WTC11 (cell line): ENCODE results near the gene SPATA25. TPM values are rescaled to one million over a fixed set of nuclear protein-coding genes. Genes with fewer than 3 reads are reported as not detected.
A peak's percentile ranks its signal among the peaks of the same experiment; 100 is the strongest.

Experiments used
- ATAC-seq: fragments of 200-7000 bp; cut with Tn5 transposase; 2 replicates; pipeline ENCODE4 v1.10.0; 2021; ENCODE audit warnings: mild to moderate bottlenecking, moderate library complexity
- CTCF ChIA-PET: fragments of 300-600 bp; sonication (Branson Sonifier 250); formaldehyde crosslinking; loops from one replicate; lab custom pipeline; 2021; ENCODE audit warnings: antibody characterized with exemption; lab: Charles Lee
- POLR2A ChIA-PET: fragments of 350-600 bp; sonication (Branson Sonifier 250); formaldehyde crosslinking; loops from one replicate; lab custom pipeline; 2021; ENCODE audit warnings: antibody characterized with exemption; lab: Charles Lee
- DNase-seq: peaks from one replicate; pipeline ENCODE4 v3.0.0; 2021; ENCODE audit warnings: low spot score
- H3K27ac Mint-ChIP-seq: 2 replicates; pipeline ENCODE4 v1.8.0; 2021; ENCODE audit warnings: mixed read lengths
- H3K27me3 Mint-ChIP-seq: 2 replicates; pipeline ENCODE4 v1.8.0; 2021; ENCODE audit warnings: low read depth, mild to moderate bottlenecking, moderate library complexity, mixed read lengths
- H3K36me3 Mint-ChIP-seq: 2 replicates; pipeline ENCODE4 v1.8.0; 2021; ENCODE audit warnings: mixed read lengths
- H3K4me1 Mint-ChIP-seq: 2 replicates; pipeline ENCODE4 v1.8.0; 2022; ENCODE audit warnings: mixed read lengths
- H3K4me3 Mint-ChIP-seq: 2 replicates; pipeline ENCODE4 v1.8.0; 2021; ENCODE audit warnings: mild to moderate bottlenecking, moderate library complexity, mixed read lengths
- H3K9me3 Mint-ChIP-seq: 2 replicates; pipeline ENCODE4 v1.8.0; 2021; ENCODE audit warnings: mixed read lengths
- GABPB1 ChIP-seq: sonication (generic); formaldehyde crosslinking; IDR thresholded peaks from 2 replicates; pipeline ENCODE4 v1.8.1; 2023; ENCODE audit warnings: mild to moderate bottlenecking, missing genetic modification reagents
- GTF2I ChIP-seq: fragments of 250-450 bp; sonication (Bioruptor Pico); conservative IDR thresholded peaks from 2 replicates; pipeline ENCODE4 v1.4.0; 2021; ENCODE audit warnings: mild to moderate bottlenecking
- OVOL2 ChIP-seq: fragments of 250-450 bp; sonication (Bioruptor Pico); IDR thresholded peaks from 2 replicates; pipeline ENCODE4 v1.9.0; 2021; ENCODE audit warnings: mild to moderate bottlenecking, borderline replicate concordance
- SOX15 ChIP-seq: fragments of 250-450 bp; sonication (Bioruptor Pico); IDR thresholded peaks from 2 replicates; pipeline ENCODE4 v1.9.0; 2021; ENCODE audit warnings: mild to moderate bottlenecking
- TP53 ChIP-seq: sonication (generic); formaldehyde crosslinking; IDR thresholded peaks from 2 replicates; pipeline ENCODE4 v1.8.1; 2023; ENCODE audit warnings: mild to moderate bottlenecking, missing genetic modification reagents
- ZNF121 ChIP-seq: sonication (generic); formaldehyde crosslinking; IDR thresholded peaks from 2 replicates; pipeline ENCODE4 v1.8.0; 2023; ENCODE audit warnings: missing genetic modification reagents
- ZNF232 ChIP-seq: sonication (generic); formaldehyde crosslinking; IDR thresholded peaks from 2 replicates; pipeline ENCODE4 v1.8.0; 2022; ENCODE audit warnings: mild to moderate bottlenecking, missing genetic modification reagents
- total RNA-seq: library from RNA; stranded (reverse); gene quantifications from 3 replicates; pipeline ENCODE4 v1.2.3, GENCODE V29; 2021
- TF ChIP-seq, protein P1 (sequence below): sonication (generic); formaldehyde crosslinking; IDR thresholded peaks from 2 replicates; pipeline ENCODE4 v1.8.0; 2022; ENCODE audit warnings: missing genetic modification reagents
- TF ChIP-seq, protein P2 (sequence below): sonication (generic); formaldehyde crosslinking; IDR thresholded peaks from 2 replicates; pipeline ENCODE4 v1.8.1; 2023; ENCODE audit warnings: mild to moderate bottlenecking, missing genetic modification reagents
- TF ChIP-seq, protein P3 (sequence below): sonication (generic); formaldehyde crosslinking; IDR thresholded peaks from 2 replicates; pipeline ENCODE4 v1.8.1; 2022; ENCODE audit warnings: mild to moderate bottlenecking, moderate library complexity, missing genetic modification reagents
- TF ChIP-seq, protein P4 (sequence below): sonication (generic); formaldehyde crosslinking; IDR thresholded peaks from 2 replicates; pipeline ENCODE4 v1.8.1; 2023; ENCODE audit warnings: mild to moderate bottlenecking, missing genetic modification reagents
- TF ChIP-seq, protein P5 (sequence below): sonication (generic); formaldehyde crosslinking; IDR thresholded peaks from 2 replicates; pipeline ENCODE4 v1.8.0; 2023; ENCODE audit warnings: missing genetic modification reagents, mild to moderate bottlenecking, borderline replicate concordance
- TF ChIP-seq, protein P6 (sequence below): sonication (generic); formaldehyde crosslinking; IDR thresholded peaks from 2 replicates; pipeline ENCODE4 v1.8.1; 2023; ENCODE audit warnings: mild to moderate bottlenecking, missing genetic modification reagents, moderate library complexity

SPATA25 gene
- total RNA-seq, 1 experiment from 2014 or later: 3.7 TPM

DNA sequence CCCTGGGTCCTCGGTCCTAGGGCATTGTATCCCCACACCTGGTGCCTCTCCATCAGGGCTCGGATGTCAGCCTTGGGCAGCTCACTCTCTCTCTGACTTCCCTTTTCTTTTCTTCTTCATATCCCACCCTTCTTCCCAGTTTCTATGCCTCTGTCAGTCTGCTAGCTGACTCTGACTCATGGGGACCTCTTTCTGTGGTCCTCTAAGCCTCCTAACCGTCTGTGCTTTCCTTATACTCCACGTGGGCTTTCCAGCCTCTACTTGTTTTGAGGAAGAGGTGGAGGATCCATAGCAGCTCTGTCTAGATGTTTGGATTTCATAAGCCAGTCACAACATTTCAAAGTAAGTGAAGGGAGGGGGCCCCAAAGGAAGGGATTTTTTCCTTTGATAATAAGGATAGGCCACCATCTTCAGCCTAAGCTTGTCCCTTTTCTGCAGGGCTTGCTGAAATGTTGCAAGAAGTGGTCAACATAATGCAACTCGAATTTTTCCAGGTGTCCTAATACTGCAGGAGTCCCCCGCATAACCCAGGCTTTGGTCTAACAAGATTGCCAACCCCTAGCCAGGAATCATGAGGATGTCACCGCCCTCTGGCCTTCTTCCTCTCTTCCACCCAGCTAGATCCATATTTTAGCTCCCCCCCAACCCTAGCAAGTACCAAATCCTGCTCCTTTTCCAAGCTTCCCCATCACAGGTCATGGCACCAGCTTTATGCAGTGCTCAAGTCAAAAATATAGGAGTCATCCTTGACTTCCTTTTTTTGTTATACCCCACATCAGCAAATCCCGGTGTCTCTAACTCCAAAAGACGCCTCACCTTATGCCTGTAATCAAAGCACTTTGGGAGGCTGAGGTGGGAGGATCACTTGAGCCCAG, 33.3 kb upstream of the SPATA25 start:
- POLR2A ChIA-PET: interaction anchor here (0.6 to 1.2 kb wide), 2 partner anchors 13 to 55 kb away, joined by 3 to 8 read pairs; partner anchors contain the start of gene PCIF1
- ATAC-seq (no peak; the same call in 1 of the 2 replicates), DNase-seq (no peak)
- H3K27ac Mint-ChIP-seq: no peak overlapping the region
- TF ChIP-seq, protein P1, sequence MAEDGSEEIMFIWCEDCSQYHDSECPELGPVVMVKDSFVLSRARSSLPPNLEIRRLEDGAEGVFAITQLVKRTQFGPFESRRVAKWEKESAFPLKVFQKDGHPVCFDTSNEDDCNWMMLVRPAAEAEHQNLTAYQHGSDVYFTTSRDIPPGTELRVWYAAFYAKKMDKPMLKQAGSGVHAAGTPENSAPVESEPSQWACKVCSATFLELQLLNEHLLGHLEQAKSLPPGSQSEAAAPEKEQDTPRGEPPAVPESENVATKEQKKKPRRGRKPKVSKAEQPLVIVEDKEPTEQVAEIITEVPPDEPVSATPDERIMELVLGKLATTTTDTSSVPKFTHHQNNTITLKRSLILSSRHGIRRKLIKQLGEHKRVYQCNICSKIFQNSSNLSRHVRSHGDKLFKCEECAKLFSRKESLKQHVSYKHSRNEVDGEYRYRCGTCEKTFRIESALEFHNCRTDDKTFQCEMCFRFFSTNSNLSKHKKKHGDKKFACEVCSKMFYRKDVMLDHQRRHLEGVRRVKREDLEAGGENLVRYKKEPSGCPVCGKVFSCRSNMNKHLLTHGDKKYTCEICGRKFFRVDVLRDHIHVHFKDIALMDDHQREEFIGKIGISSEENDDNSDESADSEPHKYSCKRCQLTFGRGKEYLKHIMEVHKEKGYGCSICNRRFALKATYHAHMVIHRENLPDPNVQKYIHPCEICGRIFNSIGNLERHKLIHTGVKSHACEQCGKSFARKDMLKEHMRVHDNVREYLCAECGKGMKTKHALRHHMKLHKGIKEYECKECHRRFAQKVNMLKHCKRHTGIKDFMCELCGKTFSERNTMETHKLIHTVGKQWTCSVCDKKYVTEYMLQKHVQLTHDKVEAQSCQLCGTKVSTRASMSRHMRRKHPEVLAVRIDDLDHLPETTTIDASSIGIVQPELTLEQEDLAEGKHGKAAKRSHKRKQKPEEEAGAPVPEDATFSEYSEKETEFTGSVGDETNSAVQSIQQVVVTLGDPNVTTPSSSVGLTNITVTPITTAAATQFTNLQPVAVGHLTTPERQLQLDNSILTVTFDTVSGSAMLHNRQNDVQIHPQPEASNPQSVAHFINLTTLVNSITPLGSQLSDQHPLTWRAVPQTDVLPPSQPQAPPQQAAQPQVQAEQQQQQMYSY: no peak
- TF ChIP-seq, protein P2, sequence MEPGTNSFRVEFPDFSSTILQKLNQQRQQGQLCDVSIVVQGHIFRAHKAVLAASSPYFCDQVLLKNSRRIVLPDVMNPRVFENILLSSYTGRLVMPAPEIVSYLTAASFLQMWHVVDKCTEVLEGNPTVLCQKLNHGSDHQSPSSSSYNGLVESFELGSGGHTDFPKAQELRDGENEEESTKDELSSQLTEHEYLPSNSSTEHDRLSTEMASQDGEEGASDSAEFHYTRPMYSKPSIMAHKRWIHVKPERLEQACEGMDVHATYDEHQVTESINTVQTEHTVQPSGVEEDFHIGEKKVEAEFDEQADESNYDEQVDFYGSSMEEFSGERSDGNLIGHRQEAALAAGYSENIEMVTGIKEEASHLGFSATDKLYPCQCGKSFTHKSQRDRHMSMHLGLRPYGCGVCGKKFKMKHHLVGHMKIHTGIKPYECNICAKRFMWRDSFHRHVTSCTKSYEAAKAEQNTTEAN (CRISPR knock-in tag): no peak
- TF ChIP-seq, protein P3, sequence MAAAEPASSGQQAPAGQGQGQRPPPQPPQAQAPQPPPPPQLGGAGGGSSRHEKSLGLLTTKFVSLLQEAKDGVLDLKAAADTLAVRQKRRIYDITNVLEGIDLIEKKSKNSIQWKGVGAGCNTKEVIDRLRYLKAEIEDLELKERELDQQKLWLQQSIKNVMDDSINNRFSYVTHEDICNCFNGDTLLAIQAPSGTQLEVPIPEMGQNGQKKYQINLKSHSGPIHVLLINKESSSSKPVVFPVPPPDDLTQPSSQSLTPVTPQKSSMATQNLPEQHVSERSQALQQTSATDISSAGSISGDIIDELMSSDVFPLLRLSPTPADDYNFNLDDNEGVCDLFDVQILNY (CRISPR knock-in tag): no peak
- TF ChIP-seq, protein P4, sequence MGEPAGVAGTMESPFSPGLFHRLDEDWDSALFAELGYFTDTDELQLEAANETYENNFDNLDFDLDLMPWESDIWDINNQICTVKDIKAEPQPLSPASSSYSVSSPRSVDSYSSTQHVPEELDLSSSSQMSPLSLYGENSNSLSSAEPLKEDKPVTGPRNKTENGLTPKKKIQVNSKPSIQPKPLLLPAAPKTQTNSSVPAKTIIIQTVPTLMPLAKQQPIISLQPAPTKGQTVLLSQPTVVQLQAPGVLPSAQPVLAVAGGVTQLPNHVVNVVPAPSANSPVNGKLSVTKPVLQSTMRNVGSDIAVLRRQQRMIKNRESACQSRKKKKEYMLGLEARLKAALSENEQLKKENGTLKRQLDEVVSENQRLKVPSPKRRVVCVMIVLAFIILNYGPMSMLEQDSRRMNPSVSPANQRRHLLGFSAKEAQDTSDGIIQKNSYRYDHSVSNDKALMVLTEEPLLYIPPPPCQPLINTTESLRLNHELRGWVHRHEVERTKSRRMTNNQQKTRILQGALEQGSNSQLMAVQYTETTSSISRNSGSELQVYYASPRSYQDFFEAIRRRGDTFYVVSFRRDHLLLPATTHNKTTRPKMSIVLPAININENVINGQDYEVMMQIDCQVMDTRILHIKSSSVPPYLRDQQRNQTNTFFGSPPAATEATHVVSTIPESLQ (CRISPR knock-in tag): no peak
- TF ChIP-seq ZNF232 (CRISPR knock-in tag) (no peak), TP53 (CRISPR knock-in tag) (no peak), GABPB1 (CRISPR knock-in tag) (peak; percentile 83)
- 0 out of 2 replicates have a peak, but pooled peaks cover 3% of the 10 kb centered on the region for H3K27me3 Mint-ChIP-seq
- H3K36me3 Mint-ChIP-seq: no peaks in the 10 kb centered on the region
- no peaks in the 10 kb centered on the region for H3K9me3 Mint-ChIP-seq
- peaks cover 7% of the 10 kb centered on the region; the same call in 1 of the 2 replicates for H3K4me1 Mint-ChIP-seq
- H3K4me3 Mint-ChIP-seq: no peak overlapping the region
- CTCF ChIA-PET: interaction anchor here (0.7 to 3.0 kb wide), 6 partner anchors 8 to 97 kb away, joined by 3 to 13 read pairs (median 5); no protein-coding TSS in a partner anchor

DNA sequence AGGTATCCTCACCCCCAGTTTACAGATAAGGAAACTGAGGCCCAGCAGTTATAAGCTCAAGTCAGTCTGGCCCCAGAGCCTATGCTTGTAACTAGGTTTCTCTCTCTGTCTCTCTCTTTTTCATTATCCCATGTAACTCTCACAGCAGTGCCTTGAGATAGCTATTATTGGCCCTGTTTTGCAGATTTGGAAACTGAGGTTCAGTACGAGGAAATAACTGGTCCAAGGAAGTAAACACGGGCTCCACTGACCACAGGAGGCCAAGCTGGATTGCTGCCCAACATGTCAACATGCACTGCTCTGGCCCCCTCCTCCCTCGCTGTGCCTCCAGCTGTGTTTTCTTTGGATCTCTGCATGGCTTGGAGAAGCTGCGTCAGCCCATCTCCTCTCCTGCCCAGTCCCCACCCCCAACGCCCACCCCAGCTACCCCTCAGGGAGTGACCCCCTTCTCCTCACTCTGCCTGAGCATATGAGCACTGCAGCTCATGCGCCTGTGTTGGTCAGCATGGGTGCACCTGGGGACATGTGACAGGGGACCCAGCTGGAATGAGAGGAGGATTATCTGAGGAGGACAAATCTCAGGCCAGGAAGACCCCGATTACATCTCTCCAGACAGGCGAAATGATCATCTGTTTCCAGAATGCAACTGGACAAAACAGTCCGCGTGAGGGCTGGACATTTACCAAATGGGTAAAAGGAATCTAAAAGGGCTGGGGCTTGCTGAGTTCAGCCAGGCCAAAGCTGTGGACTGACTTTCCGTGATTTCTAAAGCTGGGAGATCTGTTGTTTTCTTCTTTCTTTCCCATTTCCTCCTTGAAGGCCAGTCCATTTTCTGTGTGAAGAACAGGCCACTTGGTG, 32.3 kb upstream of the SPATA25 start:
- ChIA-PET CTCF (interaction anchor here (0.6 to 3.0 kb wide), 6 partner anchors 14 to 92 kb away, joined by 3 to 13 read pairs (median 5); no protein-coding TSS in a partner anchor), POLR2A (interaction anchor here (0.6 to 1.2 kb wide), 4 partner anchors 9 to 54 kb away, joined by 3 to 8 read pairs (median 3); partner anchors contain the start of gene PCIF1)
- Mint-ChIP-seq H3K27ac (no peak overlapping the region), H3K27me3 (0 out of 2 replicates have a peak, but pooled peaks cover 3% of the 10 kb centered on the region), H3K9me3 (no peaks in the 10 kb centered on the region), H3K36me3 (no peaks in the 10 kb centered on the region), H3K4me1 (peaks cover 7% of the 10 kb centered on the region; the same call in 1 of the 2 replicates), H3K4me3 (no peak overlapping the region)
- ATAC-seq (no peak), DNase-seq (no peak)
- TF ChIP-seq, protein P1: no peak
- TF ChIP-seq OVOL2 (no peak), SOX15 (CRISPR knock-in tag) (no peak), ZNF121 (CRISPR knock-in tag) (no peak), GTF2I (CRISPR knock-in tag) (no peak)
- TF ChIP-seq, protein P5, sequence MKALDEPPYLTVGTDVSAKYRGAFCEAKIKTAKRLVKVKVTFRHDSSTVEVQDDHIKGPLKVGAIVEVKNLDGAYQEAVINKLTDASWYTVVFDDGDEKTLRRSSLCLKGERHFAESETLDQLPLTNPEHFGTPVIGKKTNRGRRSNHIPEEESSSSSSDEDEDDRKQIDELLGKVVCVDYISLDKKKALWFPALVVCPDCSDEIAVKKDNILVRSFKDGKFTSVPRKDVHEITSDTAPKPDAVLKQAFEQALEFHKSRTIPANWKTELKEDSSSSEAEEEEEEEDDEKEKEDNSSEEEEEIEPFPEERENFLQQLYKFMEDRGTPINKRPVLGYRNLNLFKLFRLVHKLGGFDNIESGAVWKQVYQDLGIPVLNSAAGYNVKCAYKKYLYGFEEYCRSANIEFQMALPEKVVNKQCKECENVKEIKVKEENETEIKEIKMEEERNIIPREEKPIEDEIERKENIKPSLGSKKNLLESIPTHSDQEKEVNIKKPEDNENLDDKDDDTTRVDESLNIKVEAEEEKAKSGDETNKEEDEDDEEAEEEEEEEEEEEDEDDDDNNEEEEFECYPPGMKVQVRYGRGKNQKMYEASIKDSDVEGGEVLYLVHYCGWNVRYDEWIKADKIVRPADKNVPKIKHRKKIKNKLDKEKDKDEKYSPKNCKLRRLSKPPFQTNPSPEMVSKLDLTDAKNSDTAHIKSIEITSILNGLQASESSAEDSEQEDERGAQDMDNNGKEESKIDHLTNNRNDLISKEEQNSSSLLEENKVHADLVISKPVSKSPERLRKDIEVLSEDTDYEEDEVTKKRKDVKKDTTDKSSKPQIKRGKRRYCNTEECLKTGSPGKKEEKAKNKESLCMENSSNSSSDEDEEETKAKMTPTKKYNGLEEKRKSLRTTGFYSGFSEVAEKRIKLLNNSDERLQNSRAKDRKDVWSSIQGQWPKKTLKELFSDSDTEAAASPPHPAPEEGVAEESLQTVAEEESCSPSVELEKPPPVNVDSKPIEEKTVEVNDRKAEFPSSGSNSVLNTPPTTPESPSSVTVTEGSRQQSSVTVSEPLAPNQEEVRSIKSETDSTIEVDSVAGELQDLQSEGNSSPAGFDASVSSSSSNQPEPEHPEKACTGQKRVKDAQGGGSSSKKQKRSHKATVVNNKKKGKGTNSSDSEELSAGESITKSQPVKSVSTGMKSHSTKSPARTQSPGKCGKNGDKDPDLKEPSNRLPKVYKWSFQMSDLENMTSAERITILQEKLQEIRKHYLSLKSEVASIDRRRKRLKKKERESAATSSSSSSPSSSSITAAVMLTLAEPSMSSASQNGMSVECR: no peak
- TF ChIP-seq, protein P6, sequence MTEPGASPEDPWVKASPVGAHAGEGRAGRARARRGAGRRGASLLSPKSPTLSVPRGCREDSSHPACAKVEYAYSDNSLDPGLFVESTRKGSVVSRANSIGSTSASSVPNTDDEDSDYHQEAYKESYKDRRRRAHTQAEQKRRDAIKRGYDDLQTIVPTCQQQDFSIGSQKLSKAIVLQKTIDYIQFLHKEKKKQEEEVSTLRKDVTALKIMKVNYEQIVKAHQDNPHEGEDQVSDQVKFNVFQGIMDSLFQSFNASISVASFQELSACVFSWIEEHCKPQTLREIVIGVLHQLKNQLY (CRISPR knock-in tag): no peak
